Measurements from ENCODE around the gene SYNE3. TPM values are rescaled to one million over a fixed set of nuclear protein-coding genes. Genes with fewer than 3 reads are reported as not detected.

SYNE3 gene
- total and polyA plus RNA-seq, 10 donors: 1.4 to 34.5 (median 27.5) TPM

GRCh38 chr14:95488376-95489213 lies 27.9 kb downstream of the SYNE3 start:
- peaks cover 0 to 24% (median 0%) of the 10 kb centered on the region in 6 donors for H3K36me3 ChIP-seq
- intact Hi-C loops (cut with DNase I; ENCODE audit: low total_unique reads): no loop called here
- TF ChIP-seq CTCF (IDR thresholded peaks at IDR 0.05 in 8 of 11, conservative IDR thresholded peaks at IDR 0.05 in 3 of 11) (no peak), POLR2AphosphoS5 (IDR thresholded peaks at IDR 0.05) (no peak), POLR2A (IDR thresholded peaks at IDR 0.05) (no peak)

GRCh38 chr14:95487669-95488084 lies 28.8 kb downstream of the SYNE3 start:
- no peak for TF ChIP-seq POLR2AphosphoS5 (IDR thresholded peaks at IDR 0.05)
- TF ChIP-seq POLR2A (IDR thresholded peaks at IDR 0.05): no peak
- no peak for TF ChIP-seq CTCF (IDR thresholded peaks at IDR 0.05 in 8 of 11, conservative IDR thresholded peaks at IDR 0.05 in 3 of 11)
- peaks cover 19 to 86% (median 56%) of the 10 kb centered on the region in 6 donors for H3K4me1 ChIP-seq

More at GRCh38 chr14:95488376-95489213, 27.9 kb downstream of the SYNE3 start:
- Histone ChIP-seq H3K9me3 (no peaks in the 10 kb centered on the region), H3K27me3 (replicated peaks in 1 of 7) (no peaks in the 10 kb centered on the region), H3K27ac (peak overlapping the region in 4 of 8 donors; percentile 23 to 58 (median 36)), H3K4me3 (no peak overlapping the region), H3K4me1 (peaks cover 17 to 85% (median 53%) of the 10 kb centered on the region in 6 donors)
- no peak for DNase-seq
- 73 to 94% (median 88%) methylated on average over 6 of the region's 6 CpGs for WGBS, 5 donors

GRCh38 chr14:95486875-95487668 lies 29.4 kb downstream of the SYNE3 start:
- Histone ChIP-seq H3K9me3 (no peaks in the 10 kb centered on the region), H3K27ac (peak overlapping the region in 5 of 8 donors; percentile 22 to 67 (median 56)), H3K27me3 (replicated peaks in 1 of 7) (no peaks in the 10 kb centered on the region), H3K4me3 (no peak overlapping the region), H3K36me3 (peaks cover 0 to 24% (median 0%) of the 10 kb centered on the region in 6 donors), H3K4me1 (peaks cover 19 to 92% (median 57%) of the 10 kb centered on the region in 6 donors)
- TF ChIP-seq POLR2AphosphoS5 (IDR thresholded peaks at IDR 0.05) (peak in 1 of 3 donors; percentile 45), CTCF (IDR thresholded peaks at IDR 0.05 in 8 of 11, conservative IDR thresholded peaks at IDR 0.05 in 3 of 11) (no peak), POLR2A (IDR thresholded peaks at IDR 0.05) (no peak)
- WGBS, 5 donors: 75 to 88% (median 85%) methylated on average over 15 of the region's 15 CpGs
- no peak for DNase-seq
- intact Hi-C loops (cut with DNase I; ENCODE audit: low total_unique reads): no loop called here

More at GRCh38 chr14:95487669-95488084, 28.8 kb downstream of the SYNE3 start:
- Histone ChIP-seq H3K27ac (peak overlapping the region in 5 of 8 donors; percentile 22 to 67 (median 56)), H3K9me3 (no peaks in the 10 kb centered on the region), H3K36me3 (peaks cover 0 to 24% (median 0%) of the 10 kb centered on the region in 6 donors), H3K4me3 (no peak overlapping the region), H3K27me3 (replicated peaks in 1 of 7) (no peaks in the 10 kb centered on the region)
- no peak for DNase-seq
- WGBS, 5 donors: 48 to 62% (median 53%) methylated on average over 3 of the region's 3 CpGs
- intact Hi-C loops (cut with DNase I; ENCODE audit: low total_unique reads): no loop called here

All from spleen (tissue), 11 donors.